ENCODE data around the gene CLDN22. TPM values are rescaled to one million over a fixed set of nuclear protein-coding genes. Genes with fewer than 3 reads are reported as not detected.

The CLDN22 gene
- total and polyA plus RNA-seq, 3 experiments from 2014 or later: not detected

GRCh38 chr4:183306811-183307210 lies 13.3 kb downstream of the CLDN22 start:
- H3K27ac ChIP-seq (ENCODE audit: low read depth, low read length): no peak overlapping the region
- ChIA-PET CTCF (no interaction called here), POLR2A (no interaction called here)
- H3K9me3 ChIP-seq (ENCODE audit: low read length): no peaks in the 10 kb centered on the region
- Mint-ChIP-seq H3K27me3 (peaks cover 3 to 5% of the 10 kb centered on the region in 2 donors), H3K4me3 (no peak overlapping the region), H3K27ac (no peak overlapping the region), H3K9me3 (no peaks in the 10 kb centered on the region), H3K36me3 (no peaks in the 10 kb centered on the region), H3K4me1 (no peaks in the 10 kb centered on the region)
- H3K4me1 ChIP-seq (ENCODE audit: insufficient read depth, low read length): no peaks in the 10 kb centered on the region
- no peaks in the 10 kb centered on the region for H3K27me3 ChIP-seq (ENCODE audit: insufficient read depth, low read length, poor library complexity, severe bottlenecking)
- H3K36me3 ChIP-seq (ENCODE audit: insufficient read depth, low read length): no peaks in the 10 kb centered on the region
- no peak overlapping the region for H3K4me3 ChIP-seq (ENCODE audit: low read length)
- DNase-seq: no peak

GRCh38 chr4:183304538-183304937 lies 15.5 kb downstream of the CLDN22 start:
- Mint-ChIP-seq H3K27me3 (peaks cover 2 to 8% of the 10 kb centered on the region in 2 donors), H3K4me1 (no peaks in the 10 kb centered on the region), H3K27ac (no peak overlapping the region), H3K9me3 (no peaks in the 10 kb centered on the region), H3K36me3 (no peaks in the 10 kb centered on the region), H3K4me3 (no peak overlapping the region)
- no peaks in the 10 kb centered on the region for H3K27me3 ChIP-seq (ENCODE audit: insufficient read depth, low read length, poor library complexity, severe bottlenecking)
- no peaks in the 10 kb centered on the region for H3K4me1 ChIP-seq (ENCODE audit: insufficient read depth, low read length)
- no peak overlapping the region for H3K4me3 ChIP-seq (ENCODE audit: low read length)
- no peaks in the 10 kb centered on the region for H3K36me3 ChIP-seq (ENCODE audit: insufficient read depth, low read length)
- ChIA-PET CTCF (no interaction called here), POLR2A (no interaction called here)
- H3K27ac ChIP-seq (ENCODE audit: low read depth, low read length): no peak overlapping the region
- no peaks in the 10 kb centered on the region for H3K9me3 ChIP-seq (ENCODE audit: low read length)
- no peak for DNase-seq

GRCh38 chr4:183304067-183304466 lies 16.0 kb downstream of the CLDN22 start:
- H3K4me3 ChIP-seq (ENCODE audit: low read length): no peak overlapping the region
- Mint-ChIP-seq H3K4me1 (no peaks in the 10 kb centered on the region), H3K36me3 (no peaks in the 10 kb centered on the region), H3K4me3 (no peak overlapping the region), H3K9me3 (no peaks in the 10 kb centered on the region), H3K27me3 (peaks cover 2 to 11% of the 10 kb centered on the region in 2 donors), H3K27ac (no peak overlapping the region)
- no peaks in the 10 kb centered on the region for H3K36me3 ChIP-seq (ENCODE audit: insufficient read depth, low read length)
- POLR2A ChIA-PET: no interaction called here
- CTCF ChIA-PET: no interaction called here
- H3K9me3 ChIP-seq (ENCODE audit: low read length): no peaks in the 10 kb centered on the region
- H3K4me1 ChIP-seq (ENCODE audit: insufficient read depth, low read length): no peaks in the 10 kb centered on the region
- H3K27ac ChIP-seq (ENCODE audit: low read depth, low read length): no peak overlapping the region
- no peaks in the 10 kb centered on the region for H3K27me3 ChIP-seq (ENCODE audit: insufficient read depth, low read length, poor library complexity, severe bottlenecking)
- no peak for DNase-seq

- ChIA-PET CTCF (no interaction called here), POLR2A (no interaction called here)
- H3K36me3 Mint-ChIP-seq: no peaks in the 10 kb centered on the region
Observed at GRCh38 chr4:183303301-183303700, 16.8 kb downstream of the CLDN22 start.

GRCh38 chr4:183300655-183301054 lies 19.4 kb downstream of the CLDN22 start:
- ChIA-PET CTCF (no interaction called here), POLR2A (interaction anchor here (0.6 to 0.7 kb wide), 2 partner anchors 203 to 1347 kb away, joined by 3 read pairs; no protein-coding TSS in a partner anchor)
- DNase-seq: no peak
- Mint-ChIP-seq H3K9me3 (peaks cover 0 to 2% (median 0%) of the 10 kb centered on the region in 5 donors), H3K27ac (no peak overlapping the region), H3K27me3 (peaks cover 0 to 11% of the 10 kb centered on the region in 2 donors), H3K4me1 (no peaks in the 10 kb centered on the region), H3K36me3 (no peaks in the 10 kb centered on the region), H3K4me3 (no peak overlapping the region)
- H3K4me1 ChIP-seq (ENCODE audit: insufficient read depth, low read length): no peaks in the 10 kb centered on the region
- H3K27ac ChIP-seq (ENCODE audit: low read depth, low read length): no peak overlapping the region
- H3K9me3 ChIP-seq (ENCODE audit: low read length): no peaks in the 10 kb centered on the region
- no peaks in the 10 kb centered on the region for H3K36me3 ChIP-seq (ENCODE audit: insufficient read depth, low read length)
- H3K4me3 ChIP-seq (ENCODE audit: low read length): no peak overlapping the region
- H3K27me3 ChIP-seq (ENCODE audit: insufficient read depth, low read length, poor library complexity, severe bottlenecking): no peaks in the 10 kb centered on the region

More at GRCh38 chr4:183303301-183303700, 16.8 kb downstream of the CLDN22 start:
- Mint-ChIP-seq H3K4me3 (no peak overlapping the region), H3K9me3 (no peaks in the 10 kb centered on the region), H3K27me3 (peaks cover 2 to 11% of the 10 kb centered on the region in 2 donors), H3K4me1 (no peaks in the 10 kb centered on the region), H3K27ac (no peak overlapping the region)
- H3K4me3 ChIP-seq (ENCODE audit: low read length): no peak overlapping the region
- H3K36me3 ChIP-seq (ENCODE audit: insufficient read depth, low read length): no peaks in the 10 kb centered on the region
- no peak overlapping the region for H3K27ac ChIP-seq (ENCODE audit: low read depth, low read length)
- H3K9me3 ChIP-seq (ENCODE audit: low read length): no peaks in the 10 kb centered on the region
- no peak for DNase-seq
- no peaks in the 10 kb centered on the region for H3K4me1 ChIP-seq (ENCODE audit: insufficient read depth, low read length)
- no peaks in the 10 kb centered on the region for H3K27me3 ChIP-seq (ENCODE audit: insufficient read depth, low read length, poor library complexity, severe bottlenecking)

- H3K27me3 Mint-ChIP-seq: peaks cover 0 to 11% of the 10 kb centered on the region in 2 donors
- Histone ChIP-seq H3K27me3 (ENCODE audit: insufficient read depth, low read length, poor library complexity, severe bottlenecking) (no peaks in the 10 kb centered on the region), H3K36me3 (ENCODE audit: insufficient read depth, low read length) (no peaks in the 10 kb centered on the region), H3K4me1 (ENCODE audit: insufficient read depth, low read length) (no peaks in the 10 kb centered on the region), H3K4me3 (ENCODE audit: low read length) (no peak overlapping the region), H3K9me3 (ENCODE audit: low read length) (no peaks in the 10 kb centered on the region), H3K27ac (ENCODE audit: low read depth, low read length) (no peak overlapping the region)
- H3K4me1 Mint-ChIP-seq: no peaks in the 10 kb centered on the region
- DNase-seq: no peak
- H3K36me3 Mint-ChIP-seq: no peaks in the 10 kb centered on the region
- ChIA-PET POLR2A (interaction anchor here (0.6 kb wide), 1 partner anchor 202 kb away, joined by 3 read pairs; no protein-coding TSS in a partner anchor), CTCF (no interaction called here)
- H3K4me3 Mint-ChIP-seq: no peak overlapping the region
- H3K27ac Mint-ChIP-seq: no peak overlapping the region
- peaks cover 0 to 2% (median 0%) of the 10 kb centered on the region in 5 donors for H3K9me3 Mint-ChIP-seq
Observed at GRCh38 chr4:183300070-183300469, 20.0 kb downstream of the CLDN22 start.

GRCh38 chr4:183299464-183299863 lies 20.6 kb downstream of the CLDN22 start:
- Mint-ChIP-seq H3K27ac (no peak overlapping the region), H3K9me3 (peaks cover 0 to 2% (median 0%) of the 10 kb centered on the region in 5 donors), H3K27me3 (peaks cover 0 to 11% of the 10 kb centered on the region in 2 donors), H3K4me1 (no peaks in the 10 kb centered on the region), H3K4me3 (no peak overlapping the region), H3K36me3 (no peaks in the 10 kb centered on the region)
- H3K27me3 ChIP-seq (ENCODE audit: insufficient read depth, low read length, poor library complexity, severe bottlenecking): no peaks in the 10 kb centered on the region
- DNase-seq: no peak
- no peak overlapping the region for H3K4me3 ChIP-seq (ENCODE audit: low read length)
- no peaks in the 10 kb centered on the region for H3K4me1 ChIP-seq (ENCODE audit: insufficient read depth, low read length)
- CTCF ChIA-PET: no interaction called here
- H3K27ac ChIP-seq (ENCODE audit: low read depth, low read length): no peak overlapping the region
- POLR2A ChIA-PET: no interaction called here
- H3K9me3 ChIP-seq (ENCODE audit: low read length): no peaks in the 10 kb centered on the region
- no peaks in the 10 kb centered on the region for H3K36me3 ChIP-seq (ENCODE audit: insufficient read depth, low read length)

- Mint-ChIP-seq H3K9me3 (peaks cover 0 to 2% (median 0%) of the 10 kb centered on the region in 5 donors), H3K27me3 (peaks cover 0 to 6% of the 10 kb centered on the region in 2 donors), H3K4me3 (peak overlapping the region in 1 of 7 donors; percentile 48), H3K27ac (peak overlapping the region in 1 of 8 donors; percentile 7), H3K36me3 (no peaks in the 10 kb centered on the region), H3K4me1 (no peaks in the 10 kb centered on the region)
- Histone ChIP-seq H3K27ac (ENCODE audit: low read depth, low read length) (no peak overlapping the region), H3K4me3 (ENCODE audit: low read length) (no peak overlapping the region), H3K27me3 (ENCODE audit: insufficient read depth, low read length, poor library complexity, severe bottlenecking) (no peaks in the 10 kb centered on the region), H3K36me3 (ENCODE audit: insufficient read depth, low read length) (no peaks in the 10 kb centered on the region), H3K4me1 (ENCODE audit: insufficient read depth, low read length) (no peaks in the 10 kb centered on the region), H3K9me3 (ENCODE audit: low read length) (no peaks in the 10 kb centered on the region)
- ChIA-PET POLR2A (no interaction called here), CTCF (no interaction called here)
- DNase-seq: no peak
Observed at GRCh38 chr4:183297675-183298074, 22.4 kb downstream of the CLDN22 start.

GRCh38 chr4:183295711-183296110 lies 24.4 kb downstream of the CLDN22 start:
- no peaks in the 10 kb centered on the region for H3K4me1 ChIP-seq (ENCODE audit: insufficient read depth, low read length)
- POLR2A ChIA-PET: no interaction called here
- no peak for DNase-seq
- no peak overlapping the region for H3K4me3 ChIP-seq (ENCODE audit: low read length)
- Mint-ChIP-seq H3K4me3 (no peak overlapping the region), H3K36me3 (no peaks in the 10 kb centered on the region), H3K4me1 (no peaks in the 10 kb centered on the region), H3K27me3 (peaks cover 0 to 10% of the 10 kb centered on the region in 2 donors), H3K9me3 (peaks cover 0 to 2% (median 0%) of the 10 kb centered on the region in 5 donors), H3K27ac (no peak overlapping the region)
- no peaks in the 10 kb centered on the region for H3K36me3 ChIP-seq (ENCODE audit: insufficient read depth, low read length)
- no peaks in the 10 kb centered on the region for H3K9me3 ChIP-seq (ENCODE audit: low read length)
- CTCF ChIA-PET: no interaction called here
- no peaks in the 10 kb centered on the region for H3K27me3 ChIP-seq (ENCODE audit: insufficient read depth, low read length, poor library complexity, severe bottlenecking)
- H3K27ac ChIP-seq (ENCODE audit: low read depth, low read length): no peak overlapping the region

All from CD8-positive, alpha-beta memory T cell (primary cell).